Measurements from ENCODE around the gene CMTM8.
A peak's percentile ranks its signal among the peaks of the same experiment; 100 is the strongest.
"Not testable (repeated sequence)": the region's sequence is repeated elsewhere in the genome, so short reads cannot be mapped to it uniquely, and the experiment has no call there.

CMTM8 gene, protein sequence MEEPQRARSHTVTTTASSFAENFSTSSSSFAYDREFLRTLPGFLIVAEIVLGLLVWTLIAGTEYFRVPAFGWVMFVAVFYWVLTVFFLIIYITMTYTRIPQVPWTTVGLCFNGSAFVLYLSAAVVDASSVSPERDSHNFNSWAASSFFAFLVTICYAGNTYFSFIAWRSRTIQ

DNA sequence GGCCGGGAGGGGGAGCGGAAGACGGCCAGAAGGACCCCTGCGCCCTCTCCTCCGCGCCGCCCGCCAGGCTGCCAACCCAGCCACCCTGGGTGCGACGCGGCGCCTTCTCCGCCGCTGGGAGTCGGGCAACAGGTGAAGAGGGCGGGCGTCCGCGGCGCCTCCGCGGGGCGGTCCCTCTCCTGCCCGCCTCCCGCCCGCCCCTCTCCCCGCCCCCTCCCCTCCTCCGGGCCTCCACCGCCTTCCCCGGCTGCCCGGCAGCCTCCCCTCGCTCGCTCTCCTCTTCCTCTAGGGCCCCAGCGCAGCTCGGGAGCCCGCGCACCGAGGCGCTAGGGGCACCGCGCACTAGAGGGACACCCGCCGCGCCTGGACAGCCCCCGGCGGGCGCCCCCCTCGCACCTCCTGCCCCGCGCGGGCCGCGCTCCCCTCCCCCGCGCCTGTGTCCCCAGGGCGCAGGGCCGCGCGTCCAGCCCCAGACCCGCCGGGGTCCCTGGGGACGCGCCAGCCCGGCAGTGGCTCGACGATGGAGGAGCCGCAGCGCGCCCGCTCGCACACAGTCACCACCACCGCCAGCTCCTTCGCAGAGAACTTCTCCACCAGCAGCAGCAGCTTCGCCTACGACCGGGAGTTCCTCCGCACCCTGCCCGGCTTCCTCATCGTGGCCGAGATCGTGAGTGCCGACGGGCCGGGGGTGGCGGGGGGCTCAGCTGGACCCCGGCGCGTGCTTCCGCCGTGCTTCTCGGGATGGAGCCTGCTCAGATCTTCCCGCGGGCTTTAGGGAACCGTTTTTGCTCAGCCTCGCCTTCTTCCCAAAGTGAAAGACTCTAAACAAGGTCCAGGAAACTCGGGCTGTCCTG, at the start of gene CMTM8:
Gene CMTM8, plus strand, starts transcription at position 228 of the 854 bp plus-strand sequence. Its CDS starts 293 bp downstream, at position 521.
- Histone ChIP-seq H3K36me3 (ENCODE audit: insufficient read depth, low read depth, low read length) (no peaks in the 10 kb centered on the region), H3K4me3 (ENCODE audit: low read length) (peak within 1 kb of the TSS; percentile 79), H3K4me1 (ENCODE audit: insufficient read depth, low read length) (0 out of 2 replicates have a peak, but pooled peaks cover 4% of the 10 kb centered on the region), H3K9me3 (ENCODE audit: insufficient read depth, low read depth, low read length) (no peaks in the 10 kb centered on the region), H3K27ac (ENCODE audit: low read length) (no peak within 1 kb of the TSS), H3K27me3 (ENCODE audit: insufficient read depth, low read length) (peaks cover 46% of the 10 kb centered on the region), H3K9ac (ENCODE audit: low read depth, low read length) (peak within 1 kb of the TSS; percentile 60; the same call in 1 of the 2 replicates)

GRCh38 chr3:32189693-32190092, 48.8 kb upstream of the CMTM8 start:
- Histone ChIP-seq H3K4me3 (ENCODE audit: low read length) (no peak overlapping the region), H3K9ac (ENCODE audit: low read depth, low read length) (no peak overlapping the region), H3K27ac (ENCODE audit: low read length) (no peak overlapping the region), H3K4me1 (ENCODE audit: insufficient read depth, low read length) (no peaks in the 10 kb centered on the region; the same call in 1 of the 2 replicates), H3K36me3 (ENCODE audit: insufficient read depth, low read depth, low read length) (no peaks in the 10 kb centered on the region), H3K9me3 (ENCODE audit: insufficient read depth, low read depth, low read length) (no peaks in the 10 kb centered on the region), H3K27me3 (ENCODE audit: insufficient read depth, low read length) (no peaks in the 10 kb centered on the region)

DNA sequence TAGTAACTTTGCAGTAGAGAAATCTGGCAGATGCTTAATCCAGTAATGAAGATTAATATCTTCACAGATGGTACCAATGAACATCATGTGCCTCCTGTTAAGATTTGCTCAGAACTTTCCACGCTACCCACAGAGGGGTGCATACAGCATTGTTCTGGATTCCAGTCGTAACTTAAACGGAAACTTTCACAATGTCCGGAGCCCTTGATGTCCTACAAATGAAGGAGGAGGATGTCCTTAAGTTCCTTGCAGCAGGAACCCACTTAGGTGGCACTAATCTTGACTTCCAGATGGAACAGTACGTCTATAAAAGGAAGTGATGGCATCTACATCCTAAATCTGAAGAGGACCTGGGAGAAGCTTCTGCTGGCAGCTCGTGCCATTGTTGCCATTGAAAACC, 47.9 kb upstream of the CMTM8 start:
- H3K4me3 ChIP-seq (ENCODE audit: low read length); H3K27ac ChIP-seq (ENCODE audit: low read length); H3K27me3 ChIP-seq (ENCODE audit: insufficient read depth, low read length); H3K36me3 ChIP-seq (ENCODE audit: insufficient read depth, low read depth, low read length); H3K9ac ChIP-seq (ENCODE audit: low read depth, low read length); H3K4me1 ChIP-seq (ENCODE audit: insufficient read depth, low read length); H3K9me3 ChIP-seq (ENCODE audit: insufficient read depth, low read depth, low read length): not testable (repeated sequence)

DNA sequence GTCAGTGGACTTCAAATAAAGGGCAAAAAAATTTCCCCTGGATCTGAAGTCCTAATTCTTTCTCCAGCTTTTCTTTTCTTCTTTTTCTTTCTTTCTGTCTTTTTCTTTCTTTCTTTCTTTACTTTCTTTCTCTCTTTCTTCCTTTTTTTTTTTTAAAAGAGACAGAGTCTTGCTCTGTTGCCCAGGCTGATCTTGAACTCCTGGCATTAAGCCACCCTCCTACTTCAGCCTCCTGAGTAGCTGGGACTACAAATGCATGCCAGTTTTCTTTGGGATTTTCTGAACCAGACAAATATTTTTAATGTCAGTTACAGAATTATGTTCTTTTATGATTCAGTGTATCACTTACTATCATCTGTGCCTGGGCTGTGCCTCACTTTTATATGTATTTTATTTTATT, 45.4 kb upstream of the CMTM8 start:
- no peaks in the 10 kb centered on the region; the same call in 1 of the 2 replicates for H3K4me1 ChIP-seq (ENCODE audit: insufficient read depth, low read length)
- no peaks in the 10 kb centered on the region for H3K36me3 ChIP-seq (ENCODE audit: insufficient read depth, low read depth, low read length)
- no peaks in the 10 kb centered on the region for H3K9me3 ChIP-seq (ENCODE audit: insufficient read depth, low read depth, low read length)
- no peaks in the 10 kb centered on the region for H3K27me3 ChIP-seq (ENCODE audit: insufficient read depth, low read length)
- no peak overlapping the region for H3K9ac ChIP-seq (ENCODE audit: low read depth, low read length)
- no peak overlapping the region for H3K4me3 ChIP-seq (ENCODE audit: low read length)
- H3K27ac ChIP-seq (ENCODE audit: low read length) = no peak overlapping the region

DNA sequence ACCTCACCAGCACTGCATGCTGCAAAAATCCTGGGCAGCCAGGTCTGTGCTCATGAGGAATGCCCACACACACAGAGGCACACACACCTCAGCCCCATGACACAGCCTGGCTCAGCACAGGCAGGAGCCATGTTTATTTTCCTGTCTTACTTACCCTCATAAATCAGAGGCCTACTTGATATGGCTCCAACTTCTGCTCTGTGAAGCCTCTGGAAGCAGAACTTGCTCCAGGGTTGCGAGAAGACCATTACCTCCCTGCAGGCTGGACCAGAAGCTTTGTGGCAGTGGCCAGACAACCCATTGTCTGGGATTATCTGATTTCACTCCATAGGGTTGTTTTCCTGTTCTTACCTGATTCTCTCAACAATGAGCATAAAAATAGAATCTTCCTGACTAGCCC, 43.8 kb upstream of the CMTM8 start:
- no peaks in the 10 kb centered on the region; the same call in 1 of the 2 replicates for H3K4me1 ChIP-seq (ENCODE audit: insufficient read depth, low read length)
- H3K36me3 ChIP-seq (ENCODE audit: insufficient read depth, low read depth, low read length) = no peaks in the 10 kb centered on the region
- H3K27me3 ChIP-seq (ENCODE audit: insufficient read depth, low read length) = no peaks in the 10 kb centered on the region; the same call in 1 of the 2 replicates
- no peak overlapping the region for H3K4me3 ChIP-seq (ENCODE audit: low read length)
- H3K9me3 ChIP-seq (ENCODE audit: insufficient read depth, low read depth, low read length) = no peaks in the 10 kb centered on the region
- H3K9ac ChIP-seq (ENCODE audit: low read depth, low read length) = no peak overlapping the region
- no peak overlapping the region for H3K27ac ChIP-seq (ENCODE audit: low read length)

DNA sequence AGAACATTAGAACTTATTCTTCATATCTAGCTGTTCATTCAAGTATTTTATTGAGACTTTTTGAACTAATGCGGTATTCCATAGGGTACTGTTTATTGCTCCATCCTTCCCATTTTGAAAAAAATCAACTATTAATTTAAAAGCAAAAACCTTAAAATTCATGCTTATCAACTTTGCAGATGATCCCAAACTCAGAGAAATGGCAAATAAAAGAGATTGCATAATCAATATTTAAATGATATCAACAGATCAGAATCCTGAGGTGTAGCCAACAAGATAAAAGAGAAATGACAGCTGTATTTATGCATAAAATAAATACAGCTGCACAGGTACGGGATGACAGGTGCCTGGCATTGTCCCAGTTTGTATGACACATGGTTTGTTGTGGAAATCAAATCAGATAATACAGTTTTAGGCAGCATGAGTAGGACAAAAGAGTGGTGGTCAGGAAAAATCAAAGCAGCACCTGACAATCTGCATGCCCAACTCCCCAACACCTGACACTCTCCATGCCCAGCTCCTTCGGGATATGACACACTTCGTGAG, 42.4 kb upstream of the CMTM8 start:
- Histone ChIP-seq H3K4me3 (ENCODE audit: low read length) (no peak overlapping the region), H3K4me1 (ENCODE audit: insufficient read depth, low read length) (no peaks in the 10 kb centered on the region), H3K9ac (ENCODE audit: low read depth, low read length) (no peak overlapping the region), H3K27me3 (ENCODE audit: insufficient read depth, low read length) (no peaks in the 10 kb centered on the region; the same call in 1 of the 2 replicates), H3K27ac (ENCODE audit: low read length) (no peak overlapping the region), H3K36me3 (ENCODE audit: insufficient read depth, low read depth, low read length) (no peaks in the 10 kb centered on the region), H3K9me3 (ENCODE audit: insufficient read depth, low read depth, low read length) (no peaks in the 10 kb centered on the region)

DNA sequence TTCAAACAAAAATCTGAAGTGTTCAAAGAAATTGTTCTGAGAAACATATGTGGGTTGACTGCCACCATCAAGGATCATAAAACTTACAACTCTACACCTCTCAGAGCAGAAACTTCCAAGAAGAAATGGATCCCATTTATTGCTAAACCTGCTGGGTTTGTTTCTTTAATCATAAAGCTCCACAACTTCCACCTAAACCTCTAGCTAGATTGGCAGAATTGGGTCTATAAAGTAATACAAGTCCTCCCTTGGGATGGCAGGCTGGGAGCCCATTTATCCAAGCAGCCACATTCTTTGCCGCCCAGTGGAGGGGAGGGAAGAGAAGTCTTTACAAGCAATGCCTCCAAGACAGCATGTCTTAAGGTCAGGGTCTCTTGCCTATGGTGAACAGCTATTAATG, 40.5 kb upstream of the CMTM8 start:
- H3K9me3 ChIP-seq (ENCODE audit: insufficient read depth, low read depth, low read length) = no peaks in the 10 kb centered on the region
- no peaks in the 10 kb centered on the region for H3K36me3 ChIP-seq (ENCODE audit: insufficient read depth, low read depth, low read length)
- no peak overlapping the region for H3K4me3 ChIP-seq (ENCODE audit: low read length)
- no peak overlapping the region for H3K9ac ChIP-seq (ENCODE audit: low read depth, low read length)
- no peaks in the 10 kb centered on the region for H3K4me1 ChIP-seq (ENCODE audit: insufficient read depth, low read length)
- no peaks in the 10 kb centered on the region; the same call in 1 of the 2 replicates for H3K27me3 ChIP-seq (ENCODE audit: insufficient read depth, low read length)
- no peak overlapping the region for H3K27ac ChIP-seq (ENCODE audit: low read length)

GRCh38 chr3:32198714-32199113, 39.8 kb upstream of the CMTM8 start:
- Histone ChIP-seq H3K9me3 (ENCODE audit: insufficient read depth, low read depth, low read length) (no peaks in the 10 kb centered on the region), H3K27ac (ENCODE audit: low read length) (no peak overlapping the region), H3K36me3 (ENCODE audit: insufficient read depth, low read depth, low read length) (no peaks in the 10 kb centered on the region), H3K27me3 (ENCODE audit: insufficient read depth, low read length) (no peaks in the 10 kb centered on the region; the same call in 1 of the 2 replicates), H3K9ac (ENCODE audit: low read depth, low read length) (no peak overlapping the region), H3K4me1 (ENCODE audit: insufficient read depth, low read length) (no peaks in the 10 kb centered on the region; the same call in 1 of the 2 replicates), H3K4me3 (ENCODE audit: low read length) (no peak overlapping the region)

DNA sequence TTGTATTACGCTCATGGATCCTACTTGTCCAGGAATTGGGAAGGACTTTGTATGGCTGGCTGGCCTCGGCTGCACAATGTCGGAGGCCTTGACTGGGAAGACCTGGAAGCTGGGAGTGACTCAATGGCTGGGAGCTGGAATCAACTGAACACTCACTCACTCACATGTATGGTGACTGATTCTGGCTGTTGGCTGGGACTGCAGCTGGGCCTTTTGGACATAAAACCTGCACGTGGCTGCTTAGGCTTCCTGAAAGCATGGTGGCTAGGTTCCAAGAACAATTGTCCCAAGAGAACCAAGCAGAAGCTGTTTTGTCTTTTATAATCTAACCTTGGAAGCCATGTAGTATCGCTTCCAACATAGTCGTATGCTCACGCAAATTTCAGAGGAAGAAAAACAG, 38.0 kb upstream of the CMTM8 start:
- Histone ChIP-seq H3K9ac (ENCODE audit: low read depth, low read length) (no peak overlapping the region), H3K4me3 (ENCODE audit: low read length) (no peak overlapping the region), H3K27ac (ENCODE audit: low read length) (no peak overlapping the region), H3K9me3 (ENCODE audit: insufficient read depth, low read depth, low read length) (no peaks in the 10 kb centered on the region), H3K36me3 (ENCODE audit: insufficient read depth, low read depth, low read length) (no peaks in the 10 kb centered on the region), H3K4me1 (ENCODE audit: insufficient read depth, low read length) (no peaks in the 10 kb centered on the region; the same call in 1 of the 2 replicates), H3K27me3 (ENCODE audit: insufficient read depth, low read length) (no peaks in the 10 kb centered on the region; the same call in 1 of the 2 replicates)

- H3K4me3 ChIP-seq (ENCODE audit: low read length) = no peak overlapping the region
- no peak overlapping the region for H3K27ac ChIP-seq (ENCODE audit: low read length)
- no peaks in the 10 kb centered on the region for H3K36me3 ChIP-seq (ENCODE audit: insufficient read depth, low read depth, low read length)
- H3K9ac ChIP-seq (ENCODE audit: low read depth, low read length) = no peak overlapping the region
- no peaks in the 10 kb centered on the region; the same call in 1 of the 2 replicates for H3K27me3 ChIP-seq (ENCODE audit: insufficient read depth, low read length)
- no peaks in the 10 kb centered on the region; the same call in 1 of the 2 replicates for H3K4me1 ChIP-seq (ENCODE audit: insufficient read depth, low read length)
- H3K9me3 ChIP-seq (ENCODE audit: insufficient read depth, low read depth, low read length) = no peaks in the 10 kb centered on the region
These were observed 37.3 kb upstream of the CMTM8 start for GRCh38 chr3:32200992-32201758.

DNA sequence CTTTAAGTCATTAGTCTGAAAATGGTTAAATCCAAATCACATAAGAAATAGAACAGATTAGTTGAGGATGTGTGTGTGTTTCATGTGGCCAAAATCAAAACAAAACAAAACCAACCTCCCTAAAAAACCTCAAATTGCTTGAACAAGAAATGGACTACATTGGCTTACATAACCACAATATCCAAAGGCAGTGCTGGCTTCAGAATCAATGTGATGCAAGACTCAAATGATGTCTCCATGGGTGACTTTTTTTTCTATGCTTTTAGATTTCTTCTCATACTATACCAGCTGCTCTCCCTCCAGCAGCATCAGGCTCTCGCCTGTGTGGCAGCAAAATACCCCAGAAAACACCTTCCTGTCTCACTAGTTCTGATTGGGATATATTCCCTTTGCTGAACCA, 36.0 kb upstream of the CMTM8 start:
- Histone ChIP-seq H3K36me3 (ENCODE audit: insufficient read depth, low read depth, low read length) (no peaks in the 10 kb centered on the region), H3K27me3 (ENCODE audit: insufficient read depth, low read length) (no peaks in the 10 kb centered on the region; the same call in 1 of the 2 replicates), H3K4me3 (ENCODE audit: low read length) (no peak overlapping the region), H3K9ac (ENCODE audit: low read depth, low read length) (no peak overlapping the region), H3K4me1 (ENCODE audit: insufficient read depth, low read length) (no peaks in the 10 kb centered on the region; the same call in 1 of the 2 replicates), H3K27ac (ENCODE audit: low read length) (no peak overlapping the region), H3K9me3 (ENCODE audit: insufficient read depth, low read depth, low read length) (no peaks in the 10 kb centered on the region)

All from iPS-20b (cell line).